ENCODE results near the gene ZNF425.
A peak's percentile ranks its signal among the peaks of the same experiment; 100 is the strongest.

Gene ZNF425

DNA sequence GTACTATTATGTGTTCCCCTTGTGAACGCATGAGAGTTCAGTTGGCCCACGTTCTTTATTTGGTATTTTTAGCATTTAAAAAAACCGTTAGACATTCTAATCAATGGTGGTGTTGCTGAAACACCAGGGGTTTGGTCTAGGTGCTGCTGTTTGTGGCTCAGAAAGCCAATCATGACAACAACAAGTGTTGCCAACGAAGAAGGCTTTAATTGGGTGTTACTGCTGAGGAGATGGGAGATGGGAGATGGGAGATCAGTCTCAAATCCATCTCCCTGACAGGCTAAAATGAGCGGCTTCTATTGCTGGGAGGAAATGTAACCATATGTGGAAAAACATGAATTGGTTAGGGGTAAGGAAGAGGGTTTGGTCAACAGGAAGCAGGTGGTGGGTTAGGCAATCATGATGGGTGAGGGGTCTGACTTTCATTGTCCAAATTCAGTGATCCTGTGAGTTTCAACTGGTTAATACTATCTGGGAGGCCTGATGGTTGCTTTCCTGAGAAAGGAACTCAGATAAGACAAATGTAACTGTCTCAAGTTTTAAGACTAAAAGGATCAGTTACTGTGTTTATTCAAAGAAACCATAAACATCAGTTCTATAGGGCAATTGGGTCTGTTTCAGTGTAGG lies 4.6 kb upstream of the ZNF425 start:
- H3K9me3 ChIP-seq (ENCODE audit: control insufficient read depth, low read length) = no peaks in the 10 kb centered on the region
- H3K36me3 ChIP-seq (ENCODE audit: control insufficient read depth, insufficient read depth, low read length) = peaks cover 6% of the 10 kb centered on the region
- 94 to 97% methylated on average over 5 of the region's 5 CpGs for WGBS, 2 experiments
- no peak overlapping the region for H3K27ac ChIP-seq (ENCODE audit: insufficient read depth, low read depth, low read length, poor library complexity, severe bottlenecking)
- no peaks in the 10 kb centered on the region for H3K4me1 ChIP-seq (ENCODE audit: control insufficient read depth, insufficient read depth, low read length)
- no peaks in the 10 kb centered on the region for H3K27me3 ChIP-seq (ENCODE audit: control insufficient read depth, insufficient read depth, low read length, poor library complexity, severe bottlenecking)
- H3K4me3 ChIP-seq (ENCODE audit: insufficient read depth, low read depth, low read length) = no peak overlapping the region

DNA sequence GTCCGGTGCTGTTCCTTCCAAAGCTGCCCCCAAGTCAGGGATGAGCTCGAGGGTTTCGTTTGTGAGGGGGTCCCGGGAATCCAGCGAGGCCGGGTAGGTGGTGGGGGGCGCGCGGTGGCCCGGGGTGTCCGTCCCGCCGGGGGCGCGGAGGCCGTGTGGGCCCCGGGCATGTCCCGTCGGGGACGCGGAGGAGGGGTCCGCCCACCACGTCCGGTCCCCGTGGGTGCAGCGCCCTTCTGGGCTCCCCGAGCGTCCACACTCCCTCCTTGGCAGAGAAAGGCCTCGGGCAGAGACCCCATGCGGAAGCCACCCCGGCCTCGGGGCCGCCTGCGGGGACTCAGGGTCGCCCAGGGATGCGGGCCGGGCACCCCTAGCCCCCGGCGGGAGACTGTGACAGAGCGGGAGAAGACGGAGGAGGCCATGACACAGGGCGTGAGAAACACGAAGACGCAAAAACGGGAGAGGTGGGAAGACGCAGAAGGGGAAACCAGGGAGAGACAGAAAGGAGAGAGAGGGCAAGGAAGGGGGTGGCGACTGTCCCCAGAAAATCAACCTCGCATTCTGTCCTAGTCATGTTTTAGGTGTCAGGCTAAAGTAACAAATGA lies 640 bp upstream of the ZNF425 start:
- 0 to 1% methylated on average over 48 of the region's 48 CpGs for WGBS, 2 experiments
- no peaks in the 10 kb centered on the region for H3K27me3 ChIP-seq (ENCODE audit: control insufficient read depth, insufficient read depth, low read length, poor library complexity, severe bottlenecking)
- H3K36me3 ChIP-seq (ENCODE audit: control insufficient read depth, insufficient read depth, low read length) = peaks cover 6% of the 10 kb centered on the region
- no peaks in the 10 kb centered on the region for H3K4me1 ChIP-seq (ENCODE audit: control insufficient read depth, insufficient read depth, low read length)
- no peak overlapping the region for H3K27ac ChIP-seq (ENCODE audit: insufficient read depth, low read depth, low read length, poor library complexity, severe bottlenecking)
- peak overlapping the region; percentile 99 for H3K4me3 ChIP-seq (ENCODE audit: insufficient read depth, low read depth, low read length)
- H3K9me3 ChIP-seq (ENCODE audit: control insufficient read depth, low read length) = no peaks in the 10 kb centered on the region

DNA sequence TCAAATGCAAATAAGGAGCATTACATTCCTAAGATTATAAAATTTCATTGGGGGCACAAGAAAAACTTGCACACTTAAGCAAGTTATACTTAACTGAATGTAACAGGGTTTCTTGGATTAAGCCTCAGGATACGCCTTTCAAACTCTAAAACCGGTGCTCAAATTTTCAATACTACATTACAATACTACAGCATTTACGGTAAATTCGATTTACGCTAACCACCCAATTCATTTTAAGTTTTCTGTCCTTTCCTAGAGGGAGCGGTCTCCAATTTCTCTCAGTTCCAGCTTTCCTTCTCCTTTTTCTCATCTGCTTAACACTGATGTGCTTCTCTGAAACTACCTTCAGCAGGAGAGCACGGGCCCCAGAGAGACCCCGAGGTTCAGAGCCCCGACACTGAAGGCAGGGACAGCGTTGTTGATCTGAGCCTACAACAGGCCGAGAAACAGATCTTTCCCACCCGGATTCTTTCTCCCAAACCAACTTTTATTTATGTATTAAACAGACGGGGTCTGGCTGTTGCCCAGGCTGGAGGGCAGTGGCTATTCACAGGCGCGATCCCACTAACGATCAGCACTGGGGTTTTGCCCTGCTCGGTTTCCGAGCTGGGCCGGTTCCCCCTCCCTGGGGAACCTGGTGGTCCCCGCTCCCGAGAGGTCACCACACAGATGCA lies 798 bp downstream of the ZNF425 start:
- H3K4me3 ChIP-seq (ENCODE audit: insufficient read depth, low read depth, low read length) = peak overlapping the region; percentile 99
- H3K36me3 ChIP-seq (ENCODE audit: control insufficient read depth, insufficient read depth, low read length) = no peaks in the 10 kb centered on the region
- H3K4me1 ChIP-seq (ENCODE audit: control insufficient read depth, insufficient read depth, low read length) = no peaks in the 10 kb centered on the region
- no peaks in the 10 kb centered on the region for H3K9me3 ChIP-seq (ENCODE audit: control insufficient read depth, low read length)
- WGBS, 2 experiments = 4% methylated on average over 21 of the region's 21 CpGs
- no peaks in the 10 kb centered on the region for H3K27me3 ChIP-seq (ENCODE audit: control insufficient read depth, insufficient read depth, low read length, poor library complexity, severe bottlenecking)
- peak overlapping the region; percentile 18 for H3K27ac ChIP-seq (ENCODE audit: insufficient read depth, low read depth, low read length, poor library complexity, severe bottlenecking)

DNA sequence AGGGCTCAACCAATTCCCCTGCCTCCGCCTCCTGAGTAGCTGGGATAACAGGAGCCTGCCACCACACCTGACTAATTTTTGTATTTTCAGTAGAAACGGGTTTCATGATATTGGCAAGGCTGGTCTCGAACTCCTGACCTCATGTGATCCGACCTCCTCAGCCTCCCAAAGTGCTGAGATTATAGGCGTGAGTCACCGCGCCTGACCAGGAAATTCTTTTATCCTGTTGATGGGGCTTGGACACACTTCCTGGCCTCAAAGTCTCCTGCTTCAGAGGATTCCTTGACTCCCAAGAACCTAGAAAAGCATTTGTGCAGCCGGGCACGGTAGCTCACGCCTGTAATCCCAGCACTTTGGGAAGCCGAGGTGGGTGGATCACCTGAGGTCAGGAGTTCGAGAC lies 16.2 kb downstream of the ZNF425 start:
- Histone ChIP-seq H3K4me3 (ENCODE audit: insufficient read depth, low read depth, low read length) (no peak overlapping the region), H3K27me3 (ENCODE audit: control insufficient read depth, insufficient read depth, low read length, poor library complexity, severe bottlenecking) (no peaks in the 10 kb centered on the region), H3K36me3 (ENCODE audit: control insufficient read depth, insufficient read depth, low read length) (no peaks in the 10 kb centered on the region), H3K4me1 (ENCODE audit: control insufficient read depth, insufficient read depth, low read length) (no peaks in the 10 kb centered on the region), H3K9me3 (ENCODE audit: control insufficient read depth, low read length) (no peaks in the 10 kb centered on the region), H3K27ac (ENCODE audit: insufficient read depth, low read depth, low read length, poor library complexity, severe bottlenecking) (no peak overlapping the region)
- 86 to 90% methylated on average over 11 to 12 of the region's 12 CpGs for WGBS, 2 experiments

DNA sequence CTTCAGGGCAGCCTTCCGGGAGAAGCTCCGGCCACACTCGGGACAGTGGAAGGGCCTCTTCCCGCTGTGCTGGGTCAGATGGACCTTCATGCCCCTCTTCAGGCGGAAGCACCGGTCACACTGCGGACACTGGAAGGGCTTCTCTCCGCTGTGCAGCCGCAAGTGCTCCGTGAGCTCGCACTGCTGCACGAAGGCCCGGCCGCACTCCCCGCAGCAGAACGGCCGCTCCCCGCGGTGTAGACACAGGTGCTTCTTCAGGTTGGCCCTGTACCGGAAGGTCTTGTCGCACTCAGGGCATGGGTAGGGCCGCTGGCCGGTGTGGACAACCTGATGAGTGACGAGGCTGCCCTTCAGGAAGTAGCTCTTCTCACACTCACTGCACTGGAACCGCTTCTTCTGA lies 21.4 kb downstream of the ZNF425 start:
- no peak overlapping the region for H3K27ac ChIP-seq (ENCODE audit: insufficient read depth, low read depth, low read length, poor library complexity, severe bottlenecking)
- no peaks in the 10 kb centered on the region for H3K27me3 ChIP-seq (ENCODE audit: control insufficient read depth, insufficient read depth, low read length, poor library complexity, severe bottlenecking)
- 96% methylated on average over 25 of the region's 25 CpGs for WGBS, 2 experiments
- H3K9me3 ChIP-seq (ENCODE audit: control insufficient read depth, low read length) = no peaks in the 10 kb centered on the region
- no peaks in the 10 kb centered on the region for H3K4me1 ChIP-seq (ENCODE audit: control insufficient read depth, insufficient read depth, low read length)
- H3K4me3 ChIP-seq (ENCODE audit: insufficient read depth, low read depth, low read length) = no peak overlapping the region
- H3K36me3 ChIP-seq (ENCODE audit: control insufficient read depth, insufficient read depth, low read length) = no peaks in the 10 kb centered on the region

DNA sequence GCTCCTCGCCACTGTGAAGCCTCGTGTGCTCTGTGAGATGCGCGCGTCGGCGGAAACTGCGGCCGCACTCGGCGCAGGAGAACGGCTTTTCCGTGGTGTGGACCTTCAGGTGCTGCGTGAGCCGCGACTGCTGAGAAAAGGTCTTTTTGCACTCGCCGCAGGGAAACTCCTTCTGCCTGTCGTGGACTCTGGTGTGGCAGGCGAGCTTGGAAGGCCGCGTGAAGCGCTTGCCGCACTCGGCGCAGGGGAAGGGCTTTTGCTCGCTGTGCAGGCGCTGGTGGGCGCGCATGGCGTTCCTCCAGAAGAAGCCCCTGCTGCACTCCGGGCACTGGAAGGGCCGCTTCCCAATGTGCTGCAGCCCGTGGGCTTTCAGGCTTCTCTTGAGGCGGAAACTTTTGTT lies 21.9 kb downstream of the ZNF425 start:
- no peaks in the 10 kb centered on the region for H3K4me1 ChIP-seq (ENCODE audit: control insufficient read depth, insufficient read depth, low read length)

DNA sequence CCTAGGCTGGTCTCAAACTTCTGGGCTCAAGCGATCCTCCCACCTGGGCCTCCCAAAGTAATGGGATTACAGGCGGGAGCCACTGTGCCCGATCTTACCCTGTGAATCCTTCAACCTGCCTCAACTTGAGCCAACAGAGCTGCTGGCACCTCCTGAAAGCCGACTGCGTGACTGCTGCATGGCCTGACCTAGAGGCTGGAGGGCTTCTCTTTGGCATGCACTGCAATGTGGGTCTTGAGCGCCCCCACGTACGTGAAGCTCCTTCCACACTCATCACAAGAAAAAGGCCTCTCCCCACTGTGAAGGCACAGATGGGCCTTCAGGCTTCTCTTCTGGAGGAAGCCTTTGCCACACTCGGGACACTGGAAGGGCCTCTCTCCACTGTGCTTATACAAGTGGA lies 22.7 kb downstream of the ZNF425 start:
- Histone ChIP-seq H3K27ac (ENCODE audit: insufficient read depth, low read depth, low read length, poor library complexity, severe bottlenecking) (no peak overlapping the region), H3K4me3 (ENCODE audit: insufficient read depth, low read depth, low read length) (no peak overlapping the region), H3K36me3 (ENCODE audit: control insufficient read depth, insufficient read depth, low read length) (no peaks in the 10 kb centered on the region), H3K9me3 (ENCODE audit: control insufficient read depth, low read length) (no peaks in the 10 kb centered on the region), H3K27me3 (ENCODE audit: control insufficient read depth, insufficient read depth, low read length, poor library complexity, severe bottlenecking) (no peaks in the 10 kb centered on the region), H3K4me1 (ENCODE audit: control insufficient read depth, insufficient read depth, low read length) (no peaks in the 10 kb centered on the region)
- 89 to 90% methylated on average over 9 of the region's 9 CpGs for WGBS, 2 experiments

More for the DNA sequence above, 21.9 kb downstream of the ZNF425 start:
- Histone ChIP-seq H3K27ac (ENCODE audit: insufficient read depth, low read depth, low read length, poor library complexity, severe bottlenecking) (no peak overlapping the region), H3K4me3 (ENCODE audit: insufficient read depth, low read depth, low read length) (no peak overlapping the region), H3K36me3 (ENCODE audit: control insufficient read depth, insufficient read depth, low read length) (no peaks in the 10 kb centered on the region), H3K27me3 (ENCODE audit: control insufficient read depth, insufficient read depth, low read length, poor library complexity, severe bottlenecking) (no peaks in the 10 kb centered on the region), H3K9me3 (ENCODE audit: control insufficient read depth, low read length) (no peaks in the 10 kb centered on the region)
- WGBS, 2 experiments = 96 to 97% methylated on average over 35 of the region's 35 CpGs

DNA sequence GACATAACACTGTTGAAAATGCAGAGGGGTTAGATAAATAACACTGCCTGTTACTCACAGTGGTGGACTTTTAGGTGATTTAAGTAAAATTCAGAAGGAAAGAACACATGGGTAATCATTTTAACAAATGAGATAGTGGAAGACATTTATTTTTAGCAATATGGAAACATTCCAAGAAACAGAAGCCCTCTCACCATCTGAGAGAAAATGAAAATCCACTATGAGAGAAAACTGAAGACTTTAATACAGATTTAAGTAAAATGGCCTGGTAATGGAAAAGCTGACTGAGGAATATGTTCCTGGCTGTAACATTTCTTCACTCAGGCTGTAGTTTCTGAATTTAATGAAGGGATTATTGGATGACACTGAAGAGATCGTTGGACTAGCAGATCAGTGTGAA lies 23.5 kb downstream of the ZNF425 start:
- no peak overlapping the region for H3K4me3 ChIP-seq (ENCODE audit: insufficient read depth, low read depth, low read length)
- no peak overlapping the region for H3K27ac ChIP-seq (ENCODE audit: insufficient read depth, low read depth, low read length, poor library complexity, severe bottlenecking)
- no peaks in the 10 kb centered on the region for H3K36me3 ChIP-seq (ENCODE audit: control insufficient read depth, insufficient read depth, low read length)
- H3K4me1 ChIP-seq (ENCODE audit: control insufficient read depth, insufficient read depth, low read length) = no peaks in the 10 kb centered on the region
- no peaks in the 10 kb centered on the region for H3K9me3 ChIP-seq (ENCODE audit: control insufficient read depth, low read length)
- WGBS, 2 experiments = 93 to 95% methylated on average over 1 of the region's 1 CpG
- H3K27me3 ChIP-seq (ENCODE audit: control insufficient read depth, insufficient read depth, low read length, poor library complexity, severe bottlenecking) = no peaks in the 10 kb centered on the region

DNA sequence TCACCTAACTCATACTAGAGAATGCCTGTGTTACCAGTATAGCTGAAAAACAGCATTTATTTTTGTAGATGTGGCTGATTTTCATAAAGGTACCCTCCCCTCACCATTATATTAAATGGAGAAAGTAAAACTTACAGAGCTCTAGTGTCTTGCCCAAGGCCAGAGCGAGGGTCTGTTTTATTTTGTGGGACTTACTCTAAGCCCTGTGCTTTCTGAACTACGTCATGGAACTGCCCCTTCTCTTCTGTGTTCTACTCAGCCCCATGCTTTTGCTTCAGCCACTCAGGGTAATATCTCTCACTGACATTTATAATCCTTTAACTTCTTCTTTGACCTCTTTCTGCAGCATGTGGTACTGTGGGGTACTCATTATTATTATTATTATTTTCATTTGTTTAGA lies 25.3 kb downstream of the ZNF425 start:
- no peak overlapping the region for H3K27ac ChIP-seq (ENCODE audit: insufficient read depth, low read depth, low read length, poor library complexity, severe bottlenecking)
- H3K36me3 ChIP-seq (ENCODE audit: control insufficient read depth, insufficient read depth, low read length) = no peaks in the 10 kb centered on the region
- no peaks in the 10 kb centered on the region for H3K9me3 ChIP-seq (ENCODE audit: control insufficient read depth, low read length)
- no peaks in the 10 kb centered on the region for H3K4me1 ChIP-seq (ENCODE audit: control insufficient read depth, insufficient read depth, low read length)
- H3K27me3 ChIP-seq (ENCODE audit: control insufficient read depth, insufficient read depth, low read length, poor library complexity, severe bottlenecking) = no peaks in the 10 kb centered on the region
- H3K4me3 ChIP-seq (ENCODE audit: insufficient read depth, low read depth, low read length) = no peak overlapping the region
- 94 to 96% methylated on average over 2 of the region's 2 CpGs for WGBS, 2 experiments

DNA sequence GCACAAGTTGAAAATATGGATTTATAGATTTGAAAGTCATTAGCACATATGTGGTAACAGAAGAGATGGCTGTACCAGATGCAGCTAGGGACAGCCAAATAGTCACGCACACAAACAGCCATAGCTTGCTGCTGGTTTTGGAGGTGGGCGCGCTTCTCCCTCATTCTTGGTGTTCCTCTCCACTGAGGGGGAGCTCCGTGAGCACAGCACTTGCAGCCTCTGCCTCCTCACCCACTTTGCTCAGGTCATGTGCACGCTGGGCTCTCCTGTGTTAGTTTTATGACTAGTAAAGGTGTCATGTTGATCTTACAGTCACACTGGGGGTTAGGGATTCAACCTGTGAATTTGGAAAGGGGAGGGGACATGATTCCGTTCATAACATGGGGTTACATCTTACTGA lies 27.1 kb downstream of the ZNF425 start:
- no peaks in the 10 kb centered on the region for H3K9me3 ChIP-seq (ENCODE audit: control insufficient read depth, low read length)
- no peaks in the 10 kb centered on the region for H3K36me3 ChIP-seq (ENCODE audit: control insufficient read depth, insufficient read depth, low read length)
- WGBS, 2 experiments = 88 to 96% methylated on average over 6 of the region's 6 CpGs
- H3K27ac ChIP-seq (ENCODE audit: insufficient read depth, low read depth, low read length, poor library complexity, severe bottlenecking) = no peak overlapping the region
- no peaks in the 10 kb centered on the region for H3K4me1 ChIP-seq (ENCODE audit: control insufficient read depth, insufficient read depth, low read length)
- no peaks in the 10 kb centered on the region for H3K27me3 ChIP-seq (ENCODE audit: control insufficient read depth, insufficient read depth, low read length, poor library complexity, severe bottlenecking)
- H3K4me3 ChIP-seq (ENCODE audit: insufficient read depth, low read depth, low read length) = no peak overlapping the region

All from ectodermal cell (in vitro differentiated cells).